Subcutaneous abdominal adipose tissue (tissue), 5 donors: ENCODE data around the gene CYB561A3.

Experiments
- H3K27ac ChIP-seq: one replicate; pipeline ENCODE4 v1.7.0; 2013; ENCODE audit warnings: low read depth, mild to moderate bottlenecking, inconsistent platforms, low read length, moderate library complexity
- H3K27me3 ChIP-seq, 5 donors: one replicate each; pipeline ENCODE4 v1.7.0; 2013; ENCODE audit warnings: low read length in 5 of 5, inconsistent platforms in 1 of 5; ENCODE audit not compliant: control insufficient read depth in 5 of 5, insufficient read depth in 4 of 5
- H3K36me3 ChIP-seq, 5 donors: one replicate each; pipeline ENCODE4 v1.7.0; 2013; ENCODE audit warnings: low read length in 5 of 5; ENCODE audit not compliant: control insufficient read depth in 5 of 5, insufficient read depth in 5 of 5
- H3K4me1 ChIP-seq, 5 donors: one replicate each; pipeline ENCODE4 v1.7.0; 2013; ENCODE audit warnings: low read length in 5 of 5, mild to moderate bottlenecking in 3 of 5, moderate library complexity in 1 of 5; ENCODE audit not compliant: control insufficient read depth in 5 of 5, insufficient read depth in 5 of 5
- H3K4me3 ChIP-seq, 5 donors: one replicate each; pipeline ENCODE4 v1.7.0; 2013; ENCODE audit warnings: low read length in 5 of 5, low read depth in 1 of 5
- H3K9ac ChIP-seq, 5 donors: one replicate each; pipeline ENCODE4 v1.7.0; 2013; ENCODE audit warnings: low read length in 5 of 5, mild to moderate bottlenecking in 4 of 5, moderate library complexity in 3 of 5
- H3K9me3 ChIP-seq, 5 donors: one replicate each; pipeline ENCODE4 v1.7.0; 2013; ENCODE audit warnings: low read length in 5 of 5; ENCODE audit not compliant: control insufficient read depth in 5 of 5
- donor health status: healthy.
- donor health status: healthy.
- donor health status: healthy.
- donor health status: healthy.
- donor health status: healthy.

Gene CYB561A3

GRCh38 chr11:61357233-61357893, 4.3 kb downstream of the CYB561A3 start:
- H3K27ac ChIP-seq = no peak overlapping the region
- no peaks in the 10 kb centered on the region for H3K9me3 ChIP-seq
- H3K27me3 ChIP-seq = no peaks in the 10 kb centered on the region
- peaks cover 0 to 30% (median 22%) of the 10 kb centered on the region in 5 donors for H3K36me3 ChIP-seq
- H3K4me3 ChIP-seq = peak overlapping the region in 1 of 5 donors; percentile 10
- peak overlapping the region in 2 of 5 donors; percentile 1 to 32 for H3K9ac ChIP-seq
- H3K4me1 ChIP-seq = peaks cover 7 to 49% (median 33%) of the 10 kb centered on the region in 5 donors

- Histone ChIP-seq H3K9me3 (no peaks in the 10 kb centered on the region), H3K27ac (no peak overlapping the region), H3K4me1 (peaks cover 7 to 47% (median 38%) of the 10 kb centered on the region in 5 donors), H3K27me3 (no peaks in the 10 kb centered on the region), H3K36me3 (peaks cover 0 to 36% (median 26%) of the 10 kb centered on the region in 5 donors), H3K9ac (no peak overlapping the region), H3K4me3 (no peak overlapping the region)
Observed at GRCh38 chr11:61356706-61357105, 5.0 kb downstream of the CYB561A3 start.

- peaks cover 0 to 24% (median 19%) of the 10 kb centered on the region in 5 donors for H3K4me1 ChIP-seq
- no peaks in the 10 kb centered on the region for H3K27me3 ChIP-seq
- H3K27ac ChIP-seq = no peak overlapping the region
- H3K4me3 ChIP-seq = no peak overlapping the region
- H3K9ac ChIP-seq = no peak overlapping the region
- H3K36me3 ChIP-seq = peaks cover 0 to 58% (median 47%) of the 10 kb centered on the region in 5 donors
- no peaks in the 10 kb centered on the region for H3K9me3 ChIP-seq
Observed at GRCh38 chr11:61354208-61354607, 7.5 kb downstream of the CYB561A3 start.

- H3K36me3 ChIP-seq = peaks cover 0 to 66% (median 55%) of the 10 kb centered on the region in 5 donors
- H3K27ac ChIP-seq = no peak overlapping the region
- H3K27me3 ChIP-seq = no peaks in the 10 kb centered on the region
- H3K9me3 ChIP-seq = no peaks in the 10 kb centered on the region
- peaks cover 0 to 22% (median 17%) of the 10 kb centered on the region in 5 donors for H3K4me1 ChIP-seq
- no peak overlapping the region for H3K9ac ChIP-seq
- H3K4me3 ChIP-seq = no peak overlapping the region
Observed at GRCh38 chr11:61353131-61354067, 8.3 kb downstream of the CYB561A3 start.

- H3K9ac ChIP-seq = no peak overlapping the region
- no peak overlapping the region for H3K4me3 ChIP-seq
- peaks cover 0 to 16% (median 15%) of the 10 kb centered on the region in 5 donors for H3K4me1 ChIP-seq
- H3K27ac ChIP-seq = no peak overlapping the region
- no peaks in the 10 kb centered on the region for H3K27me3 ChIP-seq
- no peaks in the 10 kb centered on the region for H3K9me3 ChIP-seq
- H3K36me3 ChIP-seq = peaks cover 0 to 77% (median 60%) of the 10 kb centered on the region in 5 donors
Observed at GRCh38 chr11:61352038-61352437, 9.6 kb downstream of the CYB561A3 start.

GRCh38 chr11:61350803-61351202, 10.9 kb downstream of the CYB561A3 start:
- Histone ChIP-seq H3K4me1 (peaks cover 0 to 12% (median 8%) of the 10 kb centered on the region in 5 donors), H3K36me3 (peaks cover 0 to 81% (median 63%) of the 10 kb centered on the region in 5 donors), H3K27ac (no peak overlapping the region), H3K27me3 (no peaks in the 10 kb centered on the region), H3K9me3 (no peaks in the 10 kb centered on the region), H3K4me3 (no peak overlapping the region), H3K9ac (peak overlapping the region in 1 of 5 donors; percentile 38)

- no peak overlapping the region for H3K27ac ChIP-seq
- H3K4me1 ChIP-seq = peaks cover 0 to 12% (median 8%) of the 10 kb centered on the region in 5 donors
- peaks cover 0 to 84% (median 63%) of the 10 kb centered on the region in 5 donors for H3K36me3 ChIP-seq
Observed at GRCh38 chr11:61350336-61350735, 11.3 kb downstream of the CYB561A3 start.

GRCh38 chr11:61349916-61350315, 11.8 kb downstream of the CYB561A3 start:
- H3K4me1 ChIP-seq = peaks cover 0 to 12% (median 8%) of the 10 kb centered on the region in 5 donors
- no peak overlapping the region for H3K9ac ChIP-seq
- peaks cover 0 to 88% (median 64%) of the 10 kb centered on the region in 5 donors for H3K36me3 ChIP-seq
- no peaks in the 10 kb centered on the region for H3K27me3 ChIP-seq
- H3K27ac ChIP-seq = no peak overlapping the region
- no peak overlapping the region for H3K4me3 ChIP-seq
- no peaks in the 10 kb centered on the region for H3K9me3 ChIP-seq

More at GRCh38 chr11:61350336-61350735, 11.3 kb downstream of the CYB561A3 start:
- H3K27me3 ChIP-seq = no peaks in the 10 kb centered on the region
- peak overlapping the region in 1 of 5 donors; percentile 38 for H3K9ac ChIP-seq
- no peak overlapping the region for H3K4me3 ChIP-seq
- H3K9me3 ChIP-seq = no peaks in the 10 kb centered on the region

- Histone ChIP-seq H3K36me3 (peaks cover 0 to 90% (median 61%) of the 10 kb centered on the region in 5 donors), H3K27ac (no peak overlapping the region), H3K9ac (no peak overlapping the region), H3K9me3 (no peaks in the 10 kb centered on the region), H3K27me3 (no peaks in the 10 kb centered on the region), H3K4me1 (peaks cover 0 to 12% (median 8%) of the 10 kb centered on the region in 5 donors), H3K4me3 (no peak overlapping the region)
Observed at GRCh38 chr11:61349189-61349751, 12.4 kb downstream of the CYB561A3 start.
